H9 (cell line): ENCODE measurements around the gene OR10H3. TPM values are rescaled to one million over a fixed set of nuclear protein-coding genes. Genes with fewer than 3 reads are reported as not detected.

Experiments used
- DNase-seq: peaks from one replicate; pipeline ENCODE4 v3.0.0-alpha.2; 2017
- H2AFZ ChIP-seq: one replicate; pipeline ENCODE4 v1.6.1; 2013; ENCODE audit warnings: mild to moderate bottlenecking, low read length, control low read depth, moderate library complexity
- H2AK5ac ChIP-seq: 2 replicates; pipeline ENCODE4 v1.6.1; 2013; ENCODE audit warnings: low read length, control low read depth, mixed read lengths; ENCODE audit not compliant: insufficient read length
- H2BK120ac ChIP-seq: one replicate; pipeline ENCODE4 v1.6.1; 2013; ENCODE audit warnings: low read depth, mild to moderate bottlenecking, low read length, control low read depth, inconsistent platforms; ENCODE audit not compliant: poor library complexity, severe bottlenecking
- H2BK12ac ChIP-seq: 2 replicates; pipeline ENCODE4 v1.6.1; 2013; ENCODE audit warnings: low read length, control low read depth, mixed read lengths, low read depth; ENCODE audit not compliant: insufficient read length
- H2BK15ac ChIP-seq: 2 replicates; pipeline ENCODE4 v1.6.1; 2013; ENCODE audit warnings: low read depth, low read length, control low read depth
- H2BK20ac ChIP-seq: one replicate; pipeline ENCODE4 v1.6.1; 2013; ENCODE audit warnings: low read depth, mild to moderate bottlenecking, low read length, control low read depth, inconsistent platforms; ENCODE audit not compliant: poor library complexity, severe bottlenecking
- H2BK5ac ChIP-seq: 2 replicates; pipeline ENCODE4 v1.6.1; 2013; ENCODE audit warnings: low read length, control low read depth, mixed read lengths; ENCODE audit not compliant: insufficient read length
- H3K14ac ChIP-seq: 2 replicates; pipeline ENCODE4 v1.6.1; 2013; ENCODE audit warnings: low read length, control low read depth; ENCODE audit not compliant: insufficient read depth
- H3K18ac ChIP-seq: 2 replicates; pipeline ENCODE4 v1.6.1; 2013; ENCODE audit warnings: low read depth, mild to moderate bottlenecking, mixed read lengths, low read length, control low read depth; ENCODE audit not compliant: insufficient read length
- H3K23ac ChIP-seq: 2 replicates; pipeline ENCODE4 v1.6.1; 2013; ENCODE audit warnings: low read length, control low read depth, mixed read lengths, low read depth; ENCODE audit not compliant: insufficient read length
- H3K23me2 ChIP-seq: 2 replicates; pipeline ENCODE4 v1.6.1; 2013; ENCODE audit warnings: low read depth, mild to moderate bottlenecking, mixed read lengths, low read length, control low read depth; ENCODE audit not compliant: insufficient read length, poor library complexity, severe bottlenecking
- H3K27ac ChIP-seq: 2 replicates; pipeline ENCODE4 v1.5.1; 2013; ENCODE audit warnings: low read length, control low read depth, mixed read lengths, low read depth; ENCODE audit not compliant: insufficient read length
- H3K27me3 ChIP-seq: 2 replicates; pipeline ENCODE4 v1.6.1; 2013; ENCODE audit warnings: low read length, control low read depth, inconsistent platforms; ENCODE audit not compliant: insufficient read depth
- H3K4ac ChIP-seq: 2 replicates; pipeline ENCODE4 v1.6.1; 2013; ENCODE audit warnings: low read depth, mild to moderate bottlenecking, control low read depth, inconsistent platforms, low read length, moderate library complexity
- H3K4me1 ChIP-seq: 2 replicates; pipeline ENCODE4 v1.6.1; 2013; ENCODE audit warnings: low read length, control low read depth, inconsistent platforms; ENCODE audit not compliant: insufficient read depth
- H3K4me2 ChIP-seq: 2 replicates; pipeline ENCODE4 v1.6.1; 2013; ENCODE audit warnings: low read length, control low read depth, mixed read lengths; ENCODE audit not compliant: insufficient read length, insufficient read depth
- H3K56ac ChIP-seq: 2 replicates; pipeline ENCODE4 v1.6.1; 2013; ENCODE audit warnings: low read depth, mild to moderate bottlenecking, mixed read lengths, low read length, control low read depth; ENCODE audit not compliant: insufficient read length
- H3K79me1 ChIP-seq: 2 replicates; pipeline ENCODE4 v1.6.1; 2013; ENCODE audit warnings: low read depth, mild to moderate bottlenecking, moderate library complexity, low read length, control low read depth, inconsistent platforms; ENCODE audit not compliant: insufficient read depth, poor library complexity, severe bottlenecking
- H3K79me2 ChIP-seq: 2 replicates; pipeline ENCODE4 v1.6.1; 2013; ENCODE audit warnings: low read length, control low read depth, inconsistent platforms; ENCODE audit not compliant: insufficient read depth
- H3K9ac ChIP-seq: 2 replicates; pipeline ENCODE4 v1.6.1; 2013; ENCODE audit warnings: low read length, control low read depth, mixed read lengths; ENCODE audit not compliant: insufficient read length; ENCODE audit errors: extremely low read depth
- H3K9me3 ChIP-seq: one replicate; pipeline ENCODE4 v1.6.1; 2013; ENCODE audit warnings: low read depth, low read length, inconsistent platforms; ENCODE audit not compliant: control insufficient read depth
- H3T11ph ChIP-seq: one replicate; pipeline ENCODE4 v1.6.1; 2013; ENCODE audit warnings: mild to moderate bottlenecking, low read length, control low read depth, inconsistent platforms
- H4K20me1 ChIP-seq: one replicate; pipeline ENCODE4 v1.6.1; 2013; ENCODE audit not compliant: control insufficient read depth, insufficient read length, insufficient read depth
- H4K5ac ChIP-seq: 2 replicates; pipeline ENCODE4 v1.6.1; 2013; ENCODE audit warnings: low read depth, mild to moderate bottlenecking, mixed read lengths, low read length, control low read depth; ENCODE audit not compliant: insufficient read length
- H4K8ac ChIP-seq: replicated peaks from 2 replicates; pipeline ENCODE4 v1.6.1; 2013; ENCODE audit warnings: low read length, control low read depth, mixed read lengths, low read depth; ENCODE audit not compliant: insufficient read length
- H4K91ac ChIP-seq: 2 replicates; pipeline ENCODE4 v1.6.1; 2013; ENCODE audit warnings: low read depth, mild to moderate bottlenecking, moderate library complexity, mixed read lengths, low read length, control low read depth; ENCODE audit not compliant: insufficient read length
- H3K27ac Mint-ChIP-seq, 3 experiments: 2 replicates in 2 of 3; 3 replicates in 1 of 3; pipeline ENCODE4 v1.8.0; 2020 to 2021; ENCODE audit warnings: mixed read lengths in 3 of 3, mild to moderate bottlenecking in 1 of 3, moderate library complexity in 1 of 3
- H3K27me3 Mint-ChIP-seq: 2 replicates; pipeline ENCODE4 v1.8.0; 2021; ENCODE audit warnings: low read depth, mild to moderate bottlenecking, moderate library complexity, mixed read lengths
- H3K36me3 Mint-ChIP-seq, 3 experiments: 2 replicates in 2 of 3; 3 replicates in 1 of 3; pipeline ENCODE4 v1.8.0; 2020 to 2021; ENCODE audit warnings: low read depth in 3 of 3, mixed read lengths in 3 of 3; ENCODE audit not compliant: insufficient read depth in 1 of 3
- H3K4me1 Mint-ChIP-seq, 2 experiments: 2 replicates each; pipeline ENCODE4 v1.8.0; 2020; ENCODE audit warnings: mixed read lengths in 2 of 2
- H3K4me3 Mint-ChIP-seq, 2 experiments: 2 replicates in 1 of 2; 3 replicates in 1 of 2; pipeline ENCODE4 v1.8.0; 2020 to 2021; ENCODE audit warnings: mild to moderate bottlenecking in 2 of 2, mixed read lengths in 2 of 2, moderate library complexity in 1 of 2
- H3K9me3 Mint-ChIP-seq, 2 experiments: 2 replicates in 1 of 2; 3 replicates in 1 of 2; pipeline ENCODE4 v1.8.0; 2020; ENCODE audit warnings: mild to moderate bottlenecking in 2 of 2, mixed read lengths in 2 of 2, moderate library complexity in 1 of 2
- WGBS: extraction: QIAGEN DNeasy Blood & Tissue Kit; methylation state at CpG from one replicate; pipeline ENCODE4 v1.1.7; 2013; ENCODE audit warnings: missing lambda C conversion rate, low lambda C conversion rate, mixed read lengths; ENCODE audit not compliant: insufficient read length; ENCODE audit errors: extremely low coverage; 5-methylcytosine and 5-hydroxymethylcytosine counted together
- total RNA-seq: library from RNA; stranded (reverse); gene quantifications from 2 replicates; pipeline ENCODE4 v1.2.1, GENCODE V29; 2021
- TF ChIP-seq, protein P1 (sequence below): fragments of 200-600 bp; sonication (generic); conservative IDR thresholded peaks from 3 replicates; pipeline ENCODE4 v1.8.0; 2021; ENCODE audit warnings: antibody characterized with exemption, mild to moderate bottlenecking

Gene OR10H3
- total RNA-seq, 1 experiment from 2014 or later, result not detected

DNA sequence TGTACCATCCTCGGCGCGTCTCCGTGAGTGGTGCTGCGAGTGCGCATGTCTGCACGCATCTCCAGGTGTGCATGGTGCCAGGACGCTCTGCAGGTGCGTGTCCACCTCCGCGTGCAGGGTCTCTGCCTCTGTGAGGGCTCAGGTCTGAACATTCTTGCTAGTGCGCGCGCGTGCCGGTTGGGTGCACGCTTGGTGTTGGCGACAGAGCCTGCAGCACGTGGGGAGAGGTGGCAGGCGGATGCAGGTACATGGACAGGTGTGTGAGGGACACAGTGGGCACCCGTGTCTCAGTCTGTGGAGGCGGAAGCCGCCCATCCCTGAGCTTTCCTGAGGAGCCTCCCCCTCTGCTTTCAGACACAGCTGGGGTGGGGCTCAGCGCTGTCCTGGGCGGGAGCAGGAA lies 14.8 kb upstream of the OR10H3 start:
- Histone ChIP-seq H2AFZ (no peak overlapping the region), H3K23me2 (no peaks in the 10 kb centered on the region), H4K20me1 (no peaks in the 10 kb centered on the region), H3K18ac (no peak overlapping the region), H3K4me1 (no peaks in the 10 kb centered on the region), H4K8ac (no peak overlapping the region), H3K9me3 (peaks cover 87% of the 10 kb centered on the region), H3K27me3 (no peaks in the 10 kb centered on the region), H3T11ph (no peak overlapping the region), H3K27ac (no peak overlapping the region), H3K79me1 (no peaks in the 10 kb centered on the region), H2BK120ac (no peak overlapping the region), H2BK20ac (no peak overlapping the region), H3K56ac (no peak overlapping the region), H3K79me2 (no peaks in the 10 kb centered on the region), H2BK12ac (no peak overlapping the region), H3K14ac (no peak overlapping the region), H4K91ac (no peak overlapping the region), H3K23ac (no peak overlapping the region), H3K4ac (no peak overlapping the region), H2BK15ac (no peak overlapping the region), H2AK5ac (no peak overlapping the region), H3K9ac (no peak overlapping the region), H4K5ac (no peak overlapping the region), H2BK5ac (no peak overlapping the region), H3K4me2 (no peak overlapping the region)
- Mint-ChIP-seq H3K27ac (no peak overlapping the region), H3K36me3 (peaks cover 3 to 29% (median 13%) of the 10 kb centered on the region in 3 experiments; a peak in 5 of 7 replicates), H3K4me1 (no peaks in the 10 kb centered on the region), H3K4me3 (no peak overlapping the region), H3K9me3 (peaks cover 89 to 99% of the 10 kb centered on the region in 2 experiments), H3K27me3 (no peaks in the 10 kb centered on the region; the same call in none of the 2 replicates)
- no peak for DNase-seq
- WGBS, result no CpG with 5 or more reads among the region's 25 CpGs
- TF ChIP-seq, protein P1, sequence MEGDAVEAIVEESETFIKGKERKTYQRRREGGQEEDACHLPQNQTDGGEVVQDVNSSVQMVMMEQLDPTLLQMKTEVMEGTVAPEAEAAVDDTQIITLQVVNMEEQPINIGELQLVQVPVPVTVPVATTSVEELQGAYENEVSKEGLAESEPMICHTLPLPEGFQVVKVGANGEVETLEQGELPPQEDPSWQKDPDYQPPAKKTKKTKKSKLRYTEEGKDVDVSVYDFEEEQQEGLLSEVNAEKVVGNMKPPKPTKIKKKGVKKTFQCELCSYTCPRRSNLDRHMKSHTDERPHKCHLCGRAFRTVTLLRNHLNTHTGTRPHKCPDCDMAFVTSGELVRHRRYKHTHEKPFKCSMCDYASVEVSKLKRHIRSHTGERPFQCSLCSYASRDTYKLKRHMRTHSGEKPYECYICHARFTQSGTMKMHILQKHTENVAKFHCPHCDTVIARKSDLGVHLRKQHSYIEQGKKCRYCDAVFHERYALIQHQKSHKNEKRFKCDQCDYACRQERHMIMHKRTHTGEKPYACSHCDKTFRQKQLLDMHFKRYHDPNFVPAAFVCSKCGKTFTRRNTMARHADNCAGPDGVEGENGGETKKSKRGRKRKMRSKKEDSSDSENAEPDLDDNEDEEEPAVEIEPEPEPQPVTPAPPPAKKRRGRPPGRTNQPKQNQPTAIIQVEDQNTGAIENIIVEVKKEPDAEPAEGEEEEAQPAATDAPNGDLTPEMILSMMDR, result no peak
